ENCODE measurements around the gene ADAMTS2.

- TF ChIP-seq CTCF (IDR thresholded peaks at IDR 0.05), result no peak
- TF ChIP-seq POLR2A (IDR thresholded peaks at IDR 0.05), result no peak
These were observed 51.0 kb downstream of the ADAMTS2 start for GRCh38 chr5:179294131-179294780.
